ENCODE measurements around the gene LMF1. TPM values are rescaled to one million over a fixed set of nuclear protein-coding genes. Genes with fewer than 3 reads are reported as not detected.
"Not testable (repeated sequence)": the region's sequence is repeated elsewhere in the genome, so short reads cannot be mapped to it uniquely, and the experiment has no call there.

The LMF1 gene
- total RNA-seq, 1 donor from 2014 or later, result 26.0 TPM

GRCh38 chr16:866252-866896, 104.4 kb downstream of the LMF1 start:
- H3K4me3 ChIP-seq, result no peak overlapping the region
- TF ChIP-seq POLR2A (IDR thresholded peaks at IDR 0.05) (no peak), POLR2AphosphoS5 (IDR thresholded peaks at IDR 0.05; ENCODE audit: insufficient read depth in 1 of 2, low read depth in 1 of 2) (no peak), CTCF (IDR thresholded peaks at IDR 0.05) (no peak)
- DNase-seq (ENCODE audit: extremely low spot score in 2 of 2), result no peak
- intact Hi-C loops (cut with DNase I), result no loop called here
- no peak overlapping the region for H3K27ac ChIP-seq
- H3K27me3 ChIP-seq, result no peaks in the 10 kb centered on the region
- no peaks in the 10 kb centered on the region for H3K9me3 ChIP-seq
- no peaks in the 10 kb centered on the region for H3K36me3 ChIP-seq
- H3K4me1 ChIP-seq, result no peaks in the 10 kb centered on the region

- Histone ChIP-seq H3K4me3 (no peak overlapping the region), H3K36me3 (no peaks in the 10 kb centered on the region), H3K27me3 (no peaks in the 10 kb centered on the region), H3K27ac (no peak overlapping the region), H3K9me3 (no peaks in the 10 kb centered on the region), H3K4me1 (no peaks in the 10 kb centered on the region)
- intact Hi-C loops (cut with DNase I), result no loop called here
- no peak for TF ChIP-seq POLR2AphosphoS5 (IDR thresholded peaks at IDR 0.05; ENCODE audit: insufficient read depth in 1 of 2, low read depth in 1 of 2)
- no peak for TF ChIP-seq POLR2A (IDR thresholded peaks at IDR 0.05)
- TF ChIP-seq CTCF (IDR thresholded peaks at IDR 0.05), result no peak
- no peak for DNase-seq (ENCODE audit: extremely low spot score in 2 of 2)
These were observed 105.8 kb downstream of the LMF1 start for GRCh38 chr16:865026-865425.

- Histone ChIP-seq H3K36me3 (no peaks in the 10 kb centered on the region), H3K4me3 (no peak overlapping the region), H3K27me3 (no peaks in the 10 kb centered on the region), H3K27ac (no peak overlapping the region), H3K9me3 (no peaks in the 10 kb centered on the region), H3K4me1 (no peaks in the 10 kb centered on the region)
- intact Hi-C loops (cut with DNase I), result no loop called here
- no peak for DNase-seq (ENCODE audit: extremely low spot score in 2 of 2)
- no peak for TF ChIP-seq CTCF (IDR thresholded peaks at IDR 0.05)
- no peak for TF ChIP-seq POLR2A (IDR thresholded peaks at IDR 0.05)
- TF ChIP-seq POLR2AphosphoS5 (IDR thresholded peaks at IDR 0.05; ENCODE audit: insufficient read depth in 1 of 2, low read depth in 1 of 2), result no peak
These were observed 109.3 kb downstream of the LMF1 start for GRCh38 chr16:861446-861845.

GRCh38 chr16:860891-861290, 109.9 kb downstream of the LMF1 start:
- TF ChIP-seq POLR2A (IDR thresholded peaks at IDR 0.05) (no peak), POLR2AphosphoS5 (IDR thresholded peaks at IDR 0.05; ENCODE audit: insufficient read depth in 1 of 2, low read depth in 1 of 2) (no peak), CTCF (IDR thresholded peaks at IDR 0.05) (no peak)
- H3K9me3 ChIP-seq, result no peaks in the 10 kb centered on the region
- no peak overlapping the region for H3K27ac ChIP-seq
- no peak for DNase-seq (ENCODE audit: extremely low spot score in 2 of 2)
- H3K4me3 ChIP-seq, result no peak overlapping the region
- H3K4me1 ChIP-seq, result no peaks in the 10 kb centered on the region
- H3K36me3 ChIP-seq, result no peaks in the 10 kb centered on the region
- no peaks in the 10 kb centered on the region for H3K27me3 ChIP-seq
- intact Hi-C loops (cut with DNase I), result no loop called here

- intact Hi-C loops (cut with DNase I); H3K27me3 ChIP-seq; H3K27ac ChIP-seq; DNase-seq (ENCODE audit: extremely low spot score in 2 of 2); H3K36me3 ChIP-seq; H3K9me3 ChIP-seq; H3K4me1 ChIP-seq; H3K4me3 ChIP-seq: not testable (repeated sequence)
These were observed 111.8 kb downstream of the LMF1 start for GRCh38 chr16:858971-859370.

GRCh38 chr16:858441-858840, 112.3 kb downstream of the LMF1 start:
- H3K27ac ChIP-seq; H3K36me3 ChIP-seq; H3K27me3 ChIP-seq; DNase-seq (ENCODE audit: extremely low spot score in 2 of 2); H3K4me3 ChIP-seq; H3K9me3 ChIP-seq; H3K4me1 ChIP-seq; intact Hi-C loops (cut with DNase I): not testable (repeated sequence)

All from vagina (tissue), 2 donors.